ENCODE results near the gene GLT1D1. TPM values are rescaled to one million over a fixed set of nuclear protein-coding genes. Genes with fewer than 3 reads are reported as not detected.

Gene GLT1D1
- total and polyA plus RNA-seq, 12 donors, result 0.07 to 0.50 (median 0.33) TPM; not detected in 4

GRCh38 chr12:128825835-128826234 is 27.4 kb upstream of the GLT1D1 start:
- H3K4me1 ChIP-seq (replicated peaks in 1 of 2), result peaks cover 13 to 28% of the 10 kb centered on the region in 2 donors
- intact Hi-C loops (cut with DNase I), result no loop called here
- 64 to 75% (median 71%) methylated on average over 4 of the region's 4 CpGs for WGBS, 4 donors
- no peaks in the 10 kb centered on the region for H3K9me3 ChIP-seq (replicated peaks in 1 of 3)
- H3K4me3 ChIP-seq, result no peak overlapping the region
- no peaks in the 10 kb centered on the region for H3K36me3 ChIP-seq (replicated peaks in 1 of 2)
- no peak for TF ChIP-seq POLR2A (IDR thresholded peaks at IDR 0.05)
- TF ChIP-seq CTCF (IDR thresholded peaks at IDR 0.05), result no peak
- H3K27ac ChIP-seq, result no peak overlapping the region
- no peaks in the 10 kb centered on the region for H3K27me3 ChIP-seq
- no peak for DNase-seq

- Histone ChIP-seq H3K9me3 (replicated peaks in 1 of 3) (no peaks in the 10 kb centered on the region), H3K27ac (no peak overlapping the region), H3K36me3 (replicated peaks in 1 of 2) (no peaks in the 10 kb centered on the region), H3K4me3 (no peak overlapping the region), H3K27me3 (no peaks in the 10 kb centered on the region), H3K4me1 (replicated peaks in 1 of 2) (peaks cover 9 to 12% of the 10 kb centered on the region in 2 donors)
- intact Hi-C loops (cut with DNase I), result no loop called here
- WGBS, 4 donors, result 93 to 100% (median 95%) methylated on average over 2 of the region's 2 CpGs
- DNase-seq, result no peak
- TF ChIP-seq POLR2A (IDR thresholded peaks at IDR 0.05), result no peak
- TF ChIP-seq CTCF (IDR thresholded peaks at IDR 0.05), result no peak
Measured at GRCh38 chr12:128827724-128828123, 25.6 kb upstream of the GLT1D1 start.

- no peaks in the 10 kb centered on the region for H3K4me1 ChIP-seq (replicated peaks in 1 of 2)
- intact Hi-C loops (cut with DNase I), result no loop called here
- no peak overlapping the region for H3K27ac ChIP-seq
- no peaks in the 10 kb centered on the region for H3K9me3 ChIP-seq (replicated peaks in 1 of 3)
- no peak for TF ChIP-seq CTCF (IDR thresholded peaks at IDR 0.05)
- no peak for TF ChIP-seq POLR2A (IDR thresholded peaks at IDR 0.05)
- peak in 1 of 7 donors; percentile 9 for DNase-seq
- no peaks in the 10 kb centered on the region for H3K36me3 ChIP-seq (replicated peaks in 1 of 2)
- H3K4me3 ChIP-seq, result no peak overlapping the region
- 52 to 69% (median 65%) methylated on average over 7 to 8 of the region's 8 CpGs for WGBS, 4 donors
- H3K27me3 ChIP-seq, result no peaks in the 10 kb centered on the region
Measured at GRCh38 chr12:128829861-128830504, 23.3 kb upstream of the GLT1D1 start.

- TF ChIP-seq POLR2A (IDR thresholded peaks at IDR 0.05) (no peak), CTCF (IDR thresholded peaks at IDR 0.05) (no peak)
- no peaks in the 10 kb centered on the region for H3K27me3 ChIP-seq
- H3K4me3 ChIP-seq, result no peak overlapping the region
- H3K4me1 ChIP-seq (replicated peaks in 1 of 2), result no peaks in the 10 kb centered on the region
- 65 to 74% (median 70%) methylated on average over 7 of the region's 7 CpGs for WGBS, 4 donors
- H3K36me3 ChIP-seq (replicated peaks in 1 of 2), result no peaks in the 10 kb centered on the region
- no peaks in the 10 kb centered on the region for H3K9me3 ChIP-seq (replicated peaks in 1 of 3)
- intact Hi-C loops (cut with DNase I), result no loop called here
- H3K27ac ChIP-seq, result no peak overlapping the region
- no peak for DNase-seq
Measured at GRCh38 chr12:128830505-128830893, 22.8 kb upstream of the GLT1D1 start.

All from adrenal gland (tissue), 12 donors.